Activated naive CD8-positive, alpha-beta T cell treated with anti-CD3 and anti-CD28 coated beads, Interleukin-2, amount 50 U/mL, for 16 hours (primary cell): ENCODE data around the gene SMIM34.
"Not testable (repeated sequence)": the region's sequence is repeated elsewhere in the genome, so short reads cannot be mapped to it uniquely, and the experiment has no call there.

Experiments
- DNase-seq: peaks from one replicate; pipeline ENCODE4 v3.0.0-alpha.2; 2020; ENCODE audit warnings: low read depth, low spot score

The SMIM34 gene

DNA sequence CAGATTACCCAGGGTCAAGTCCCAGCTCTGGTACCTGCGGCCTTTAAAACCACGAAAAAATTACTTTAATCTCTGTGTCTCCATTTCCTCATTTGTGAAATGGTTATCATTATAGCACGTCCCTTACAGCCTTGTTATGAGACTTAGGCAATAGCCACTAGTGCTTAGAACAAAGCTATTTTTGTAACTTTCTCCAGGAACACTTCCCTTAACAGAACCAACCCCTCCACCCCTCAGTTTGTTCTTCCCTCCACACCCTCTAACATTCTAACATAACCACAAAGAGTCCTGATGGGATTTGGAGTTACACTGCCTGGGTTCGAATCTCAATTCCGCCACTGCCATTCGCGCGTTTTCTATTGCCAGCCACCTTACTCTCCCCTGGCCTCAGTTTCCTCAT is 49.3 kb downstream of the SMIM34 start:
- DNase-seq, result not testable (repeated sequence)

DNA sequence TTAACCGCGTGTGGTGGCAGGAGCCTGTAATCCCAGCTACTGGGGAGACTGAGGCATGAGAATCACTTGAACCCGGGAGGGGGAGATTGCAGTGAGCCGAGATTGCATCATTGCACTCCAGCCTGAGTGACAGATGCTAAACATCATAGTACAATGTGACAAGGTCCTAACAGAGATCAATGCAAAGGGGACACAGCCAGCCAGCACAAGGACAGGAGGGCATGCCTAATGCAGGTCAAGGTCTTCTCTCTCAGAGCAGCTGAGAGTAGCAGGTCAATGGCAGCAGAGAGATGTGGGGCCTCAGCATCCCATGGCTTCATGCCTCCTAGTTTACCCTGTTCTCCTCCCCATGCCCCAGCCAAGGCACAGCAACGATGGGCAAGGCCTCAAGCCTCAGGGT is 51.4 kb downstream of the SMIM34 start:
- no peak for DNase-seq

DNA sequence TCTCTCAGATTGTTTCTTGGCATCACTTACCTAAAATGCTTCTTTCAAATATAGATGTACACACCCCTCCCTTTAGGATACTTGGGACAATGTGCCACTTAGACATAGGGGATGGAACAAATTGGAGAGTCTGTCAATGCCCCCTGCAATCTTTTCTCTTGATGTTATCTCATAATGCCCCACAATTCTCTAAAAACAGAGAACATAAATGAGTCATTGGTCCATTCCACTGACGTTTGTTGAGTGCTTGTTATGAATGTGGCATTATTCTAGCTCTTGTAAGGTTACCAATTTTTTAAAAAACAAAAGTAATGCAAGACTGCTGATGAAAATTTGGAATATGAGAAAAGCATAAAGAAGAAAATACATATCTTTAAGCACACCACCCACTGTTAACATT is 54.0 kb downstream of the SMIM34 start:
- no peak for DNase-seq
